Osteocyte (in vitro differentiated cells): ENCODE data around the gene HEPH. TPM values are rescaled to one million over a fixed set of nuclear protein-coding genes. Genes with fewer than 3 reads are reported as not detected.

Experiments used
- DNase-seq: peaks from one replicate; pipeline ENCODE4 v3.0.0; 2021; ENCODE audit warnings: mixed read lengths; ENCODE audit not compliant: unreplicated experiment; ENCODE audit errors: extremely low spot score
- H3K27ac Mint-ChIP-seq: one replicate; pipeline ENCODE4 v1.8.0; 2021; ENCODE audit warnings: mild to moderate bottlenecking, mixed read lengths; ENCODE audit not compliant: unreplicated experiment
- H3K27me3 Mint-ChIP-seq: one replicate; pipeline ENCODE4 v1.8.0; 2021; ENCODE audit warnings: mixed read lengths; ENCODE audit not compliant: unreplicated experiment
- H3K36me3 Mint-ChIP-seq: one replicate; pipeline ENCODE4 v1.8.0; 2021; ENCODE audit warnings: mixed read lengths; ENCODE audit not compliant: unreplicated experiment
- H3K4me1 Mint-ChIP-seq: one replicate; pipeline ENCODE4 v1.8.0; 2021; ENCODE audit warnings: mixed read lengths; ENCODE audit not compliant: unreplicated experiment
- H3K4me3 Mint-ChIP-seq: one replicate; pipeline ENCODE4 v1.8.0; 2021; ENCODE audit warnings: mild to moderate bottlenecking, moderate library complexity, mixed read lengths; ENCODE audit not compliant: unreplicated experiment
- H3K9me3 Mint-ChIP-seq: one replicate; pipeline ENCODE4 v1.8.0; 2021; ENCODE audit warnings: mixed read lengths; ENCODE audit not compliant: unreplicated experiment
- total RNA-seq: library from RNA; stranded (reverse); gene quantifications from 2 replicates; pipeline ENCODE4 v1.2.1, GENCODE V29; 2021
- TF ChIP-seq, protein P1 (sequence below): fragments of 200-600 bp; sonication (generic); IDR thresholded peaks from 2 replicates; pipeline ENCODE4 v1.5.0; 2021; ENCODE audit warnings: antibody characterized with exemption, mild to moderate bottlenecking, moderate library complexity

Gene HEPH
- total RNA-seq, 1 donor from 2014 or later, result 7.6 TPM

DNA sequence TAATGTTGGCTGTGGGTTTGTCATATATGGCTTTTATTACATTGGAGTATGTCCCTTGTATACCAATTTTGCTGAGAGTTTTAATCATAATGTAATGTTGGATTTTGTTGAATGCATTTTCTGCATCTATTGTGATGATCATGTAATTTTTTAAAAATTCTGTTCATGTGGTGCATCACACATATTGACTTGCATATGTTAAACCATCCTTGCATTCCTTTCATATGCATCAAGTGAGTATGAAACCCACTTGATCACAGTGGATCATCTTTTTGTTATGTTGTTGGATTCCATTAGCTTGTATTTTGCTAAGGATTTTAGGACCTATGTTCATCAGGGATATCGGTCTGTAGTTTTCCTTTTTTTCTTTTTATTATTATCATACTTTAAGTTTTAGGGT lies 12.1 kb downstream of the HEPH start:
- Mint-ChIP-seq H3K27ac (no peak overlapping the region), H3K4me3 (no peak overlapping the region), H3K4me1 (no peaks in the 10 kb centered on the region), H3K36me3 (no peaks in the 10 kb centered on the region), H3K27me3 (no peaks in the 10 kb centered on the region), H3K9me3 (peaks cover 40% of the 10 kb centered on the region)
- TF ChIP-seq, protein P1, sequence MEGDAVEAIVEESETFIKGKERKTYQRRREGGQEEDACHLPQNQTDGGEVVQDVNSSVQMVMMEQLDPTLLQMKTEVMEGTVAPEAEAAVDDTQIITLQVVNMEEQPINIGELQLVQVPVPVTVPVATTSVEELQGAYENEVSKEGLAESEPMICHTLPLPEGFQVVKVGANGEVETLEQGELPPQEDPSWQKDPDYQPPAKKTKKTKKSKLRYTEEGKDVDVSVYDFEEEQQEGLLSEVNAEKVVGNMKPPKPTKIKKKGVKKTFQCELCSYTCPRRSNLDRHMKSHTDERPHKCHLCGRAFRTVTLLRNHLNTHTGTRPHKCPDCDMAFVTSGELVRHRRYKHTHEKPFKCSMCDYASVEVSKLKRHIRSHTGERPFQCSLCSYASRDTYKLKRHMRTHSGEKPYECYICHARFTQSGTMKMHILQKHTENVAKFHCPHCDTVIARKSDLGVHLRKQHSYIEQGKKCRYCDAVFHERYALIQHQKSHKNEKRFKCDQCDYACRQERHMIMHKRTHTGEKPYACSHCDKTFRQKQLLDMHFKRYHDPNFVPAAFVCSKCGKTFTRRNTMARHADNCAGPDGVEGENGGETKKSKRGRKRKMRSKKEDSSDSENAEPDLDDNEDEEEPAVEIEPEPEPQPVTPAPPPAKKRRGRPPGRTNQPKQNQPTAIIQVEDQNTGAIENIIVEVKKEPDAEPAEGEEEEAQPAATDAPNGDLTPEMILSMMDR, result no peak
- no peak for DNase-seq

DNA sequence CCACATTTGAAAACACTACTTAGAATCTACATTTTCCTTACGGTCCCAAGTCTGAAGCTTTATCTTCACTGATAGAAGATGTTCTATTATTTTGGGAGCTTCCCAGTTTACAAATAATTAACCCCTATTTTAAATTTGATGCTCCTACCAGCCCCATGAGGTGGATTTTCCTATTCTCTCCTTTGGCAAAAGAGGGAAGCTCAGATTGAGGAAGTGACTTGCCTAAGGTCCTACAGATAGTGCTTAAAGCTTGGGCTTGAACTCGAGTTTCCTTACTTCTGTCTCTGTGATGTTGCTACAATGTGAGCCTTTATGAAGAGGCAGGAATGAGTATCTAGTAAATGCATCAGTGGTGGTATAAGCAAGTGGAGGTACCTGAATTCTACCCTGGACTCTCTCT lies 27.5 kb downstream of the HEPH start:
- Mint-ChIP-seq H3K27ac (no peak overlapping the region), H3K27me3 (no peaks in the 10 kb centered on the region), H3K4me1 (no peaks in the 10 kb centered on the region), H3K9me3 (peaks cover 52% of the 10 kb centered on the region), H3K36me3 (peaks cover under 1% of the 10 kb centered on the region), H3K4me3 (no peak overlapping the region)
- no peak for DNase-seq
- TF ChIP-seq, protein P1, result no peak

DNA sequence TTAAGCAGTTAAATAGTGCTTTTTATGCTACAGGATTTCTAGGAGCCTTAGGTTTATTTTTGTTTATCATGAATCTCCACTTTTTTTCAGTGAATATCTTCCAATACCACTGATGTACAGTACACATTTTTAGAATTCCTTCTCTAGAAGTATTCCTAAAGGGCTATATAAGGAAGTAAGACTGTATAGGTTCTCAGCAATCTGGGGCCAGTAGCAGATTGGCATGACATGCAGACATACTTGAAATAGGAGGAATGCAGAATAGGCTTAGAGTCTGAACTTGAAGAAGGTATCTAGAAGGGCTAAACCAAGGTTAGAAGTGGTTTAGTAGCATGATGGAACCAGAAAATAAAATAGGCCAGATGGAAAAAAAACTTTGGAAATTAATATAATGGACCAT lies 29.8 kb downstream of the HEPH start:
- H3K27me3 Mint-ChIP-seq, result no peaks in the 10 kb centered on the region
- no peaks in the 10 kb centered on the region for H3K36me3 Mint-ChIP-seq
- TF ChIP-seq, protein P1, result no peak
- H3K4me3 Mint-ChIP-seq, result no peak overlapping the region
- no peak for DNase-seq
- H3K4me1 Mint-ChIP-seq, result no peaks in the 10 kb centered on the region
- H3K27ac Mint-ChIP-seq, result no peak overlapping the region
- peaks cover 38% of the 10 kb centered on the region for H3K9me3 Mint-ChIP-seq

DNA sequence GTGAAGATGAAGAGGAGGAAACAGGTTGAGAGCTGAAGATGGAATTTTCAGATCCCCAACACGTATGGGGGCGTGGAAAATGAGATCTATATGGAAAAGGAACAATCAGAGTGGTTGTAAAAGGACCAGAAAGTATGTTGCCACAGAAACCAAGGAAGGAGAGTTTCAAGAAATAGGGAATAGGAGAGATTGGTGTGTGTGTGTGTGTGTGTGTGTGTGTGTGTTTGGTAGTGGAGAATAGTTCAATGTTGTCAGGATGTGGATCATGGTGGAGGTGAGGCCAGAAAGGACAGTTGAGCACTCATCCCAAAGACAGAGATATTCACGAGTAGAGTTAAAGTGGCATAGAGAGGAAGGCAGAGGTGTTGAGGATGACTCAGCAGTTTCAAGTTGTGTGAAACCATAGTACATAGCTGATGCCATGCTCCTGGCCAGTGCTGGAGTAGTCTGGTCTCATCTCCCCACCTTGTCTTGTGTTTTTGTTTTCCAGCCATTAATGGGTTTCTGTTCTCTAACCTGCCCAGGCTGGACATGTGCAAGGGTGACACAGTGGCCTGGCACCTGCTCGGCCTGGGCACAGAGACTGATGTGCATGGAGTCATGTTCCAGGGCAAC lies 36.1 kb downstream of the HEPH start:
- no peaks in the 10 kb centered on the region for H3K4me1 Mint-ChIP-seq
- TF ChIP-seq, protein P1, result no peak
- DNase-seq, result no peak
- no peak overlapping the region for H3K4me3 Mint-ChIP-seq
- no peaks in the 10 kb centered on the region for H3K27me3 Mint-ChIP-seq
- no peak overlapping the region for H3K27ac Mint-ChIP-seq
- no peaks in the 10 kb centered on the region for H3K36me3 Mint-ChIP-seq
- peaks cover 14% of the 10 kb centered on the region for H3K9me3 Mint-ChIP-seq

DNA sequence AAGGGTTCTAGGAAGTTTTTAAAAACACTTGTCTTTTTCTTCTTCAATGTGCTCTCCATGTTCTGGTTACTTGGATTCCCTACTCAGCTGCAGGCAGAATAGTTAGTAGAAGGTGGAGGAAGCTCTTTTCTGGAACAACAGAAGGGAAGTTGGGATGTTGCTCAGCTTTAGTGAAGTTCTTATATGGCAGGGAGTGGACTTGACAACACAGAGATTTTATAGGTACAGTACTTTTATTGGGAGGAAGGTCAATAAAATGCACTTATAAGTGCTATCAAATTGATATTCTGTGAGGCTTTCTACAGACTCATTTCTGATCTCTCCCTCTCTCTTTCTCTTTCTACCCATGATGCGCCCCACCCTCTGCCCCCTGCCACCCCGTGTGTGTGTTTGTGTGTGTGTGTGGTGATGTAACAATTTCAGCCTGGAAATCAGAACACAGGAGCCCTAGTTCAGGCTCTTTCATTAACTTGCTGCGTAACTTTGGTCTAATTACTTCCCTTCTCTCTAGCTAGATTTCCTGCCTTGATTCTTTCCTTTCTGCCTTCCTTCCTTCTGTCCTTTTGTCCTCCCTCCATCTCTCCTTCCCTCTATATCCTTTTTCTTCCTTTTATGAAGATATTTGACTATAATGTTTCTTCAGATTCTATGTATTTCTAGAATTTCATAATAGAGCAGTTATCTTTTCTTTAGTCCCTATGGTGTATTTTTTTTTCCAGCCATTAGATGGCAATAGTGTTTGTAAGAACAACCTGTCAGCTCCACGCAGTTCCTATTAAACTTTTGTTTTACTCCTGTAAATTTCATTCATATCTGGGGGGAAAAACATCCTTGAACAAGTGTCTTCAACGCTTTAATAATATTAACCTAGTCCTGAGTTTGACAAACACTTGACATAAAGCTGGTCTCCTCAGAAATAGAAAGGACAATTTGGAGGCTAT lies 37.1 kb downstream of the HEPH start:
- Mint-ChIP-seq H3K27me3 (no peaks in the 10 kb centered on the region), H3K4me3 (no peak overlapping the region), H3K9me3 (peaks cover 14% of the 10 kb centered on the region), H3K4me1 (no peaks in the 10 kb centered on the region), H3K36me3 (no peaks in the 10 kb centered on the region), H3K27ac (no peak overlapping the region)
- TF ChIP-seq, protein P1, result peak; percentile 38
- no peak for DNase-seq
